ENCODE data around the gene PARVB.

DNA sequence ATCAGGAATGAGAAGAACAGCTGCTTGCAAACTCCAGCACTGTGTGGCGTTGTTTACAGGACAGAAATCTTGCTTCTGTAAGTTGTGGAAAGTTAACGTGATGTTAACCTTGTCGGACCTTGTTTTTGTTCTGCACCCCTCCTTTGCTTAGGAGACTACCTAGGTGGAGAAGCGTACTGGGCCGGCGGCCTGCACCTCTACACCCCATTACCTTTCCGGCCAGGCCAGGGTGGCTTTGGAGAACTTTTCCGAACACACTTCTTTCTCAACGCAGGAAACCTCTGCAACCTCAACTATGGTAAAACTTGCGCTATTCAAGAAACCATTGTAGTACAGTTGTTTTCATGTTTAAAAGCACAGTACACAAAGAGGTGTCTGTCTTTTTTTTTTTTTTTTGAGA lies 35.1 kb upstream of the PARVB start:
- TF ChIP-seq, protein P1, sequence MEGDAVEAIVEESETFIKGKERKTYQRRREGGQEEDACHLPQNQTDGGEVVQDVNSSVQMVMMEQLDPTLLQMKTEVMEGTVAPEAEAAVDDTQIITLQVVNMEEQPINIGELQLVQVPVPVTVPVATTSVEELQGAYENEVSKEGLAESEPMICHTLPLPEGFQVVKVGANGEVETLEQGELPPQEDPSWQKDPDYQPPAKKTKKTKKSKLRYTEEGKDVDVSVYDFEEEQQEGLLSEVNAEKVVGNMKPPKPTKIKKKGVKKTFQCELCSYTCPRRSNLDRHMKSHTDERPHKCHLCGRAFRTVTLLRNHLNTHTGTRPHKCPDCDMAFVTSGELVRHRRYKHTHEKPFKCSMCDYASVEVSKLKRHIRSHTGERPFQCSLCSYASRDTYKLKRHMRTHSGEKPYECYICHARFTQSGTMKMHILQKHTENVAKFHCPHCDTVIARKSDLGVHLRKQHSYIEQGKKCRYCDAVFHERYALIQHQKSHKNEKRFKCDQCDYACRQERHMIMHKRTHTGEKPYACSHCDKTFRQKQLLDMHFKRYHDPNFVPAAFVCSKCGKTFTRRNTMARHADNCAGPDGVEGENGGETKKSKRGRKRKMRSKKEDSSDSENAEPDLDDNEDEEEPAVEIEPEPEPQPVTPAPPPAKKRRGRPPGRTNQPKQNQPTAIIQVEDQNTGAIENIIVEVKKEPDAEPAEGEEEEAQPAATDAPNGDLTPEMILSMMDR (conservative IDR thresholded peaks at IDR 0.05 in 1 of 2, IDR thresholded peaks at IDR 0.05 in 1 of 2; ENCODE audit: low read depth in 1 of 2, low read length in 2 of 2) = no peak
- TF ChIP-seq EZH2 (IDR thresholded peaks at IDR 0.05; ENCODE audit: low read length, missing control alignments) = no peak
